ENCODE measurements around the gene ANKS3.

DNA sequence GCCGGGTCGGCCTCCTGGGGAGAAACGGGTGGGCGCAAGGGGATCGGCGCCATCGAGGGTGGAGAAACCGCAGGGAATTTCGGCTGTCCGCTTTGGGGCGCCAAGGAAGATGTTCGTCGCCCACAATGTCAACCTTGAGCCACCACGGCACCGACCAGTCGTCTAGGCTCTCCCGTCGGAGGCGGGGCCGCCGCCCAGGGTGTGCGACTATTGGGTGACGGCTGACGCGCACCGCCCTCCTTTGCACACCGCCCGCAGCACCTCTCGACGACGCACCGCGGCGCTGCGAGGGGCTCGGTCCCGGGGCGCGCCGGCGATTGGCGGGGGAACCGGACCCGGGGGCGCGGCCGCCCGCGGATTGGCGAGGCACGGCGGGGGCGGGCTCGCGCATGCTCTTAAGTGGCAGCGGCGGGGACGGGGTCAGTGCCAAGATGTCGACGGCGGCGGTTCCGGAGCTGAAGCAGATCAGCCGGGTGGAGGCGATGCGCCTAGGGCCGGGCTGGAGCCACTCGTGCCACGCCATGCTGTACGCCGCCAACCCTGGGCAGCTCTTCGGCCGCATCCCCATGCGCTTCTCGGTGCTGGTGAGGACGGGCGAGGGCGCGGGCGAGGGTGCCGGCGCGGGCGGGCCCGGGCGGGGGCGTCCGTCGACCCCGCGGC lies 40.6 kb downstream of the ANKS3 start, which contains the start of gene NUDT16L1:
- TF ChIP-seq, protein P1, sequence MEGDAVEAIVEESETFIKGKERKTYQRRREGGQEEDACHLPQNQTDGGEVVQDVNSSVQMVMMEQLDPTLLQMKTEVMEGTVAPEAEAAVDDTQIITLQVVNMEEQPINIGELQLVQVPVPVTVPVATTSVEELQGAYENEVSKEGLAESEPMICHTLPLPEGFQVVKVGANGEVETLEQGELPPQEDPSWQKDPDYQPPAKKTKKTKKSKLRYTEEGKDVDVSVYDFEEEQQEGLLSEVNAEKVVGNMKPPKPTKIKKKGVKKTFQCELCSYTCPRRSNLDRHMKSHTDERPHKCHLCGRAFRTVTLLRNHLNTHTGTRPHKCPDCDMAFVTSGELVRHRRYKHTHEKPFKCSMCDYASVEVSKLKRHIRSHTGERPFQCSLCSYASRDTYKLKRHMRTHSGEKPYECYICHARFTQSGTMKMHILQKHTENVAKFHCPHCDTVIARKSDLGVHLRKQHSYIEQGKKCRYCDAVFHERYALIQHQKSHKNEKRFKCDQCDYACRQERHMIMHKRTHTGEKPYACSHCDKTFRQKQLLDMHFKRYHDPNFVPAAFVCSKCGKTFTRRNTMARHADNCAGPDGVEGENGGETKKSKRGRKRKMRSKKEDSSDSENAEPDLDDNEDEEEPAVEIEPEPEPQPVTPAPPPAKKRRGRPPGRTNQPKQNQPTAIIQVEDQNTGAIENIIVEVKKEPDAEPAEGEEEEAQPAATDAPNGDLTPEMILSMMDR (IDR thresholded peaks at IDR 0.05), result peak in 2 of 3 donors; percentile 54 to 66
- TF ChIP-seq POLR2A (IDR thresholded peaks at IDR 0.05), result peak; percentile 37
